ENCODE data around the gene CTNNBIP1. TPM values are rescaled to one million over a fixed set of nuclear protein-coding genes. Genes with fewer than 3 reads are reported as not detected.
"Not testable (repeated sequence)": the region's sequence is repeated elsewhere in the genome, so short reads cannot be mapped to it uniquely, and the experiment has no call there.

The CTNNBIP1 gene
- total RNA-seq, 1 experiment from 2014 or later: 20.8 TPM

DNA sequence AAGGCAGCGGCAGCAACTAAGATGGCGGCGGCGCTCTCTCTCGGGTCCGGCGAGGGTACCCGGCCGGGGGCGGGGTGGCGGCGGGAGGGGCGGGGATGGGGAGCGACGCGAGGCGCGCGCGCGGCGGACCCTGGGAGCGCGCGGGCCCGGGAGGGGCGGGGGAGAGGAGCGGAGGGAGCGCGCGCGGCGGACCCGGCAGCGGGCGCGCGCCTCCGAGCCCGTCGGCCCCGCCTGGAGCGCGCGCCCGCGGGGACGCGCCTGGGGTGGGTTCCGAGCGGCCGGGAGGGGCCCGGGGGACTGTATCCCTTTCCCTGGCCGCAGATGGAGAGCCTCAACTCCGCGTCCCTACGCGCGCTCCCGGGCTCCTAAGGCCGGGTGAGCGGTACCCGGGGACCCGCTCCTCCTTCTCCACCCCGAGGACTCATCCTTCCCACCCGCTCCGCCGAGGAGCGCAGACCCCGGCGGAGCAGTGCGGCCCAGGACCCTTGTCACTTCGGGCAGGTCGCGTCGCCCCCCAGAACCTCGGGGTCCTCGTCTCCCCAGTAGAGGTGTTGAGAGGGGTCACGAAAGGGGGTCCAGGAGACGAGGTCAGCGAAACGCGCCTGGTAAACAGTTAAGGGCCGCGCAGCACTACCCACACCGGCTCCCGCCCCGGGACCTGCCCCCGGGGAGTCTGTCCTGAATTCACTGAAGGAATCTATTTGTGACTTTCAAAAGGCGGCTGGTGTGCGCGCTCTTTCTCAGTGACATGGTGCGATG, 85.9 kb downstream of the CTNNBIP1 start, which contains the start of gene CLSTN1:
CLSTN1 (minus strand) TSS at position 23 of the 759 bp plus-strand sequence. CDS start 232 bp downstream, outside the sequence.
- peak; percentile 70 for DNase-seq (ENCODE audit: low read depth)
- in situ Hi-C loops (cut with HindIII; ENCODE audit: low pct_unique_long_range_greater_than_20kb, low sequenced_read_pairs): no loop called here

DNA sequence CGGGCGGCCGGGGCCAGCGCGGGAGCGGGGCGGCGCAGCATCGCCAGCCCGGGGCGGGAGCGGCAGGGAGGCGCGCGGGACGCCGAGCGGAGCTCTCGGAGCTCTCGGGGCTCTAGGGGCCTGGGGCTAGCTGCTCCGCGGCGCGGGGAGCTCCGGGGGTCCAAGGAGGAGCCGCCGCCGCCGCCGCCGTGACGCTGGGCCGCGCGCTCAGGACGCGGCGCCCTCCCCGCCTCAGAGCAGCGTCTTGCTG, 86.5 kb downstream of the CTNNBIP1 start:
- DNase-seq (ENCODE audit: low read depth): no peak
- in situ Hi-C loops (cut with HindIII; ENCODE audit: low pct_unique_long_range_greater_than_20kb, low sequenced_read_pairs): no loop called here

DNA sequence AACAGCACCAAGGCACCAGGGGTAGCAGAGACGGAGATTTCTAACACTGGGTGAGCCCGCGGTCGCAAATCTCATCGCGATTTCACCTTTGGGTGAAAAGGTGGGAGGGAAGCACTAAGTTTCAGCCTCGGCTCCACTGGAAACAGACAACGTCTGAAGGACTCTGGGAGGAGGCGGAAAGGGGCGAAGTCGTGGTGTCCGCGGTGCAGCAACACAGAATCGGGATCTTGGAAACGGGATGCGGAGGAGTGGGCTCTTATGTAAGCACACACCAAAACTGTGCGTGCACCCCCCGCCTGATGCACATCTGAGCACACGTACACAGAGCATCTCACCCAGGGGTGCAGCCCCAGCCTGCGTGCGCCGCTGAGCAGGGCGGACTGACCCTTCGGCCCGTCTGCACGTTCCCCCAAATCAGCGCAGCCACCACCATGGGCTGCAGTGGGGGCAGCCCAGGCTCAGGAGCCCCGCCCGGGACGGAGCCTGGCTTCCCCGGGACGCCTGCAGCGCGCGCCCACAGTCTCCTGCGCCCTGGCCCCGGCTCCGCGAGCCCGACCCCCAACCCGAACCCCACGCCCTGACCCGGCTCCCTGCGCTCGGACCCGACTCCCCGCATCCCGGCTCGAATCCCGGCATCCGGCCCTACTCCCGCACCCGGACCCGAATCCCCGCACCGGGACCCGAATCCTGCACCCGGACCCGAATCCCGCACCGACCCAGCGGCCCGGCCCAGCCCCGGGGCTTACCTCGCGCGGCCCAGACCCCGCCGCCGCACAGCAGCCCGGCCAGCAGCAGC, 87.0 kb downstream of the CTNNBIP1 start:
- DNase-seq (ENCODE audit: low read depth): peak; percentile 26
- in situ Hi-C loops (cut with HindIII; ENCODE audit: low pct_unique_long_range_greater_than_20kb, low sequenced_read_pairs): no loop called here

DNA sequence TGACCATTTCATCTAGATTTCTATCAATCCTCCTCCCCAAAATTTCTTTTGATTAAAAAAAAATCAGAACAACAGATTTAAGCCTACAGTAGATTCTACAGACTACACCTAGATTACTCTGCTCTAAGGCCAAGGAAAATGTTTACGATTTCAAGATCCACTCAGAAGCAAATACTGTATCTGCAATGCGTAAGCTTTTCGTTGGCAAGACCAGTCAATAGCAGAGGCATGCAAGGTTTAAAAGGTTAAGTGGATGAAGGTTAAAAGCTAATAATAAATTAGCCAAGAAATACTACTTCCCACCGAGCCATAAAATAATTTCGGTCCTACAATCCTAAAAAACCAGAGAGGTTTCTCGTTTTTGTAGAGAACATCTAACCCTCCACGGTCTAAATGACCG, 87.6 kb downstream of the CTNNBIP1 start:
- peak; percentile 10 for DNase-seq (ENCODE audit: low read depth)
- in situ Hi-C loops (cut with HindIII; ENCODE audit: low pct_unique_long_range_greater_than_20kb, low sequenced_read_pairs): no loop called here

DNA sequence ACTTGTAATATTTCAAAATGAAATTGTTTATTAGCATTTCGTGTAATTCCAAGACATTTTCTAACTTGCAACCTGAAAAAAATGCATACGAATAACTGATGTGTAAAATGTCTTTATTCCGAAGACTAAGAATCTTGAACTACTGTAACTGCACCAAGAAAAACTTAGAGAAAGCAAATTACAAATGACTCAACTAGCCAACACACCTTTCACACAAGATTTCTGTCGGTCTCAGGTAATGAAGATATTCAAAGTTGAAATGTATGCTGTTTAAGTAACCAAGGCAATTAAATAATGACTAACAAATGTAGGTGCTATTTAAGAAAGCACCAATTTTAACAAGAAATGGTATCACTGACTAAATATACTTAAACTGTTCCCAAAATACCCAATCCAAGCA, 88.4 kb downstream of the CTNNBIP1 start:
- DNase-seq (ENCODE audit: low read depth): no peak
- in situ Hi-C loops (cut with HindIII; ENCODE audit: low pct_unique_long_range_greater_than_20kb, low sequenced_read_pairs): no loop called here

DNA sequence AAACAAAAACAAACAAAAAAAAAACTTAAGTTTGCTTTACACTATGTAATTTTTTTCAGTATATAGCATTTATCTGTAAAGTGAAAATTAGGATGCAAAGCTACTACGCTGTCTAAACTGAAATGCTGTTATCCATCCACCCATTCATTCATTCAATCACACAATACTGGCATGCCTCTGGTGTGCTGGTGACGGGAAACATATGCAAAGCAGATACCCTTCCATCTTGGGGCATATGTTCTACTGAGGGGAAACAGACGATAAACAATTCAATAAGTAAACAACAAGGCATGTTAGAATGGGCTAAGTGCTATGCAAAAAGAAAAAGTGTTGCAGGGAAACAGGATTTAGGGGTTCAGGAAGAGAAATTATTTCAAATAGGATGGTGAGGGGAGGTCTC, 89.5 kb downstream of the CTNNBIP1 start:
- in situ Hi-C loops (cut with HindIII; ENCODE audit: low pct_unique_long_range_greater_than_20kb, low sequenced_read_pairs): no loop called here
- DNase-seq (ENCODE audit: low read depth): no peak

DNA sequence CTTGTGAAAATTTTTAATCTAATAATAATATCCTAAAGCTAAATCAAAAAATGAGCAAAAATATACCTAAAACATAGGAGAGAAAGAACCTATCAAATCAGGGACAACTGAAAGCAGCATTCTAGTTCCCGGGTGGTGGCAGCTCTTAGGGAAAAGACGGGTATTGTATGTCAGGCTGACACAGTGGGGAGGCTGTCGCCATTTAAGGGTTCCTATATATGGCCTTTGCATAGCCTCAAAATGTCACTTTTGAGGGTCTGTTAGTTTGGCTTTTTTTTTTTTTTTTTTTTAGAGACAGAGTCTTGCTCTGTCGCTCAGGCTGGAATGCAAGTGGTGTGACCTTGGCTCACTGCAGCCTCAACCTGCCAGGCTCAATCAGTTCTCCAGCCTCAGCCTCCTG, 92.3 kb downstream of the CTNNBIP1 start:
- in situ Hi-C loops (cut with HindIII; ENCODE audit: low pct_unique_long_range_greater_than_20kb, low sequenced_read_pairs): no loop called here
- DNase-seq (ENCODE audit: low read depth): no peak

DNA sequence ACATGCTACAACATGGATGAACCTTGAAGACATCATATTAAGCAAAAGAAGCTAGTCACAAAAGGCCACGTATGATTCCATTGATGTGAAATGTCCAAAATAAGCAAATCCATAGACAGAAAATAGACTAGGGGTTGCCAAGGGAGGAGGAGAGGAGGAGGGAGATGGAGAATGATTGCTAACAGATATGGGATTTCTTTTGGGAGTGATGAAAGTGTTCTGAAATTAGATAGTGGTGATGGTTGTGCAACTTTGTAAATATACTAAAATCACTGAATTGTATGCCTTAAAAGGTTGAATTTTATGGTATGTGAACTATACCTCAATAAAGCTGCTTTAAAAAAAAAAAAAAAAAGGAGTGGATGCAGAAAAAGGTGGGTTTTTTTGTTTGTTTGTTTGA, 93.9 kb downstream of the CTNNBIP1 start:
- no peak for DNase-seq (ENCODE audit: low read depth)
- in situ Hi-C loops (cut with HindIII; ENCODE audit: low pct_unique_long_range_greater_than_20kb, low sequenced_read_pairs): no loop called here

DNA sequence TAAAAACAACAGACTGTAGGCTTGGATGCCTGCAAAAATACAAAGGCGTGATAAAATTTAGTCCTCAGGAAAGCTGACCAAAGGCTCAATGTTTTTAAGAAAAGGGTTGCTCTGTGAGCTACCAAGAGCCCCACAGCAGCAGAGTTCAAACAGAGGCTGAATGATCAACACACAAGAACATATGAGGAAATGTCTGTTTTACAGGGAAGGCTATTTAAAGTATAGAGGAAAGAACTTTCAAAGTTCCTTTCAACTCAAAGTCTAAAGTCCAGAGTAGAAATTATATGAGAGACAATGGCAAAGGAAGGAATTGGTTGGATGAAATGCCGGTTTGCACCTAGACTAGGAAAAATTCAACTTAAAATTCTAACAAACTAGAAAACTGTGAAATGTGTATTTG, 94.9 kb downstream of the CTNNBIP1 start:
- no peak for DNase-seq (ENCODE audit: low read depth)
- in situ Hi-C loops (cut with HindIII; ENCODE audit: low pct_unique_long_range_greater_than_20kb, low sequenced_read_pairs): no loop called here

DNA sequence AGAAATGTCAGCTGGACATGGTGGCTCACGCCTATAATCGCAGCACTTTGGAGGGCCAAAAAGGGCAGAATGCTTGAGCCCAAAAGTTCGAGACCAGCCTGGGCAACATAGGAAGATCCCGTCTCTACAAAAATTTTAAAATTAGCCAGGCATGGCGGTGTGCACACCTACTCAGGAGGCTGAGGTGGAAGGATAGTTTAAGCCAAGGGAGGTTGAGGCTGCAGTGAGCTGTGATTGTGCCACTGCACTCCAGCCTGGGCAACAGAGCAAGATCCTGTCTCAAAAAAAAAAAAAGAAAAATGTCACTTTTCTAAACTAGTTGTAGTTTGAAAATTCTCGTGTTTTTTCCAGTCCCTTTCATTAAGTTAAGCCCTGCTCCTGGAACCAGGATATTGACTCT, 95.5 kb downstream of the CTNNBIP1 start:
- in situ Hi-C loops (cut with HindIII; ENCODE audit: low pct_unique_long_range_greater_than_20kb, low sequenced_read_pairs): no loop called here

DNA sequence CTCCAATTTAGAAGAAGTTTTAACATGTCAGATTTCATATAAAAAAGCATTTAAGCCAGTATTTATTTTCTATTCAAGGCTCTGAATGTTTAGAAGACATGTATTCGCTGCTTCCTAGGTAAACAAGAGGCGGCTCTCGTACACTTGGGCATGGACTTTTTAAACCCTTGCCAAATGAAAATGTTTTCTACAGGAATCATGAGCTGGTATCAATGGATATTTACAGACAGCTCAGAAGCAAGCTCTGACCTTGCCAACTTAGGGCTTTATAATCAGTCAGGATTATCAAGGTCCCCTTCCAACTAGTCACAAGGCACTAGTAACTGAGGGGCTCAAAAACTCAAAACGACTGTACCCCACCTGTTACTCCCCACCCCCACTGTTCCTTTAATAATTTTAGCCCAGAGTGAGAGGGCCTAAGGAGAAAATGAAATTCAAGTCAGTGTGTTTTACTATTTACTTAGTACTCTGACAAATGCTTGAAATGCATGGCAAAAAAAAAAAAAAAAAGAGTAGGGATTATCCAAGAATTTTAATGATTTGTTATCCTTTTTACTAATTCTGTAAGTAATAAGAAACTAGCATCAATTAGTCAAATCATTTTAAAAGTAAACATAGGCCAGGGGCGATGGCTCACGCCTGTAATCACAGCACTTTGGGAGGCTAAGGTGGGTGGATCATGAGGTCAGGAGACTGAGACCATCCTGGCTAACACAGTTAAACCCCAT, 98.7 kb downstream of the CTNNBIP1 start:
- in situ Hi-C loops (cut with HindIII; ENCODE audit: low pct_unique_long_range_greater_than_20kb, low sequenced_read_pairs): no loop called here

More for the DNA sequence above, 95.5 kb downstream of the CTNNBIP1 start:
- DNase-seq (ENCODE audit: low read depth): no peak

DNA sequence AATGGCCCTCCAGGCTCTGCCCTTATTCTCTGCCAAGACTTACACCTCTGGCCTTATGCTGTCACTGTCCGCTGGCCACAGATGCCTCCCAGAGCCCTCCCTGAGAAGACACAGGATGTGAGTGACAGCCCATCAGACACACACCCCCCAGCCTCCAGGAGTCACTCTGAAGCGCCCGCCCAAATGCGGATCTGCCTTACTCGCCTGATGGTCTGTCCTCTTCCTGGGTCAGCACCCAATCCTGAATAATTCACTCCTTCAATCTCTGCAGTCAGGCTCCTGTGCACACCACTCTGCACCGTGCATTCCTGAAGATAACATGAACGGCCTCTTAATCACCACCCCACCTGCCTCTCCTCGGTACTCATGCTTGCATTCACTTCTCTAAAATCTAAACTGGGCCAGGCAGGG, 101.0 kb downstream of the CTNNBIP1 start:
- in situ Hi-C loops (cut with HindIII; ENCODE audit: low pct_unique_long_range_greater_than_20kb, low sequenced_read_pairs): no loop called here
- DNase-seq (ENCODE audit: low read depth): peak; percentile 94

More for the DNA sequence above, 98.7 kb downstream of the CTNNBIP1 start:
- DNase-seq (ENCODE audit: low read depth): no peak

DNA sequence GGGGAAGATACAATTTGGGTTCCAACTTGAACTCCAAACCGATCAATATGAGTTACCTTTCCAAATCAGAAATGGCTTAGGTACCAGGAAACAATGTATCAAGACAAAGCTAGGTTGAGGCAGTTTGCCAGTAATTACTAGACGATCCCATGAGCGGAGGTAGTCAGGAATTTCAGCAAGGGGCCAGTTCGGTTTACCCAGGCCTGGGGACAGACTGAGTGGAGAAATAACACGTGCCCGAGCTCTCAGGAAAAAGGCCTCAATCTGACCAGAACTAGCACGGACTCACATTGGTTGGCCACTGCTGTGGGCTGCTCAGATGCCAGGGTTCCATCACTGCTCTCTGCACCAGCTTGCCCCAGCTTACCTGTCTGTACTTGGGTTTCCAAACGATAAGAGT, 101.6 kb downstream of the CTNNBIP1 start:
- DNase-seq (ENCODE audit: low read depth): no peak
- in situ Hi-C loops (cut with HindIII; ENCODE audit: low pct_unique_long_range_greater_than_20kb, low sequenced_read_pairs): no loop called here

DNA sequence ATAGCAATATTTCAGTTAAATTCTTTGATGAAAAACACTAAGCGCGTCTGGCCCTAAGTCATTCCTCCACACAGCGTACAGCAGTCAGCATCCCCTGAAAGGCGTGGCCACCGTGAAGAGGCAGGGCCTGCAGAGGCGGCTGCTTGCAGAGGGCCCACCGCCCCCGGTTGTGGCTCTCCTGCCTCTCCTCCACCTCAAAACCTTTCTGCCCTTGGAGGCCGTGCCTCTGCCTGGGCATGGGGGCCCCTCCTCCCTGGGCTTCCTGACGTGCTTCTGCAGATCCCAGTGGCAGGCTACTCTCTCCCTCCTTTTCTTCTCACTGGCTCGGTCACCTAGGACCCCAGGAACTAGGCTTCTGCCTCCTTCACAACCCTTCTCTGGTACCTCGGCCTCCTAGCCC, 102.5 kb downstream of the CTNNBIP1 start:
- DNase-seq (ENCODE audit: low read depth): no peak
- in situ Hi-C loops (cut with HindIII; ENCODE audit: low pct_unique_long_range_greater_than_20kb, low sequenced_read_pairs): no loop called here

DNA sequence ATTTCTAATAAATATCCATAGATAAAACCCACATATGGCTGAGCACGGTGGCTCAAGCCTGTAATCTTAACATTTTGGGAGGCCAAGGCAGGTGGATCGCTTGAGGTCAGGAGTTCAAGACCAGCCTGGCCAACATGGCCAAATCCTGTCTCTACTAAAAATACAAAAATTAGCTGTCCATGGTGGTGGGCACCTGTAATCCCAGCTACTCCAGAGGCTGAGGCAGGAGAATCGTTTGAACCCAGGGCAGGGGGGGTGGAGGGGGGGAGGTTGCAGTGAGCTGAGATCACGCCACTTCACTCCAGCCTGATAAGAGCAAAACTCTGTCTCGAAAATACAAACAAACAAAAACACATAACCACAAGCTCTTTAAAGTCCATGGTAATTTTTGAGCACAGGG, 104.1 kb downstream of the CTNNBIP1 start:
- in situ Hi-C loops (cut with HindIII; ENCODE audit: low pct_unique_long_range_greater_than_20kb, low sequenced_read_pairs); DNase-seq (ENCODE audit: low read depth): not testable (repeated sequence)

DNA sequence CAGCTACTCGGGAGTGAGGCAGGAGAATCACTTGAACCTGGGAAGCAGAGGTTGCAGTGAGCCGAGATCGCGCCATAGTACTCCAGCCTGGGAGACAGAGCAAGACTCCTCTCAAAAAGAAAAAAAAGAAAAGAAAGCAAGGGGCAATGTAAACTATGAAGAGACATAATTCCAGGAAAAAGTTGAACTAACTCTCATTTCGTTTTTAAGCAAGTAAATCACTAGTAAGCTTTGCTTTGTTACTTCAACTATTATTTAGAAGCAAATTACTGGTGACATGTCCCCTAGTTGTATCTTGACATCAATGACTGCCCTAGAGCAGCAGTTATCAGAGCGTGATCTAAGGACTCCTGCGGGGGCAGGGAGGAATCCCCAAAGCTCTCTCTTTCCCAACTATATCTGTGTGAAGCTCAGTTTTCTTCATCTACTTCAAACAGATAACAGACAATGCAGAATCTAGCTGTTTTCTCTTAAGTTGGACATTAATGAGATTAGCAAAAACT, 105.0 kb downstream of the CTNNBIP1 start:
- in situ Hi-C loops (cut with HindIII; ENCODE audit: low pct_unique_long_range_greater_than_20kb, low sequenced_read_pairs): no loop called here
- DNase-seq (ENCODE audit: low read depth): no peak

DNA sequence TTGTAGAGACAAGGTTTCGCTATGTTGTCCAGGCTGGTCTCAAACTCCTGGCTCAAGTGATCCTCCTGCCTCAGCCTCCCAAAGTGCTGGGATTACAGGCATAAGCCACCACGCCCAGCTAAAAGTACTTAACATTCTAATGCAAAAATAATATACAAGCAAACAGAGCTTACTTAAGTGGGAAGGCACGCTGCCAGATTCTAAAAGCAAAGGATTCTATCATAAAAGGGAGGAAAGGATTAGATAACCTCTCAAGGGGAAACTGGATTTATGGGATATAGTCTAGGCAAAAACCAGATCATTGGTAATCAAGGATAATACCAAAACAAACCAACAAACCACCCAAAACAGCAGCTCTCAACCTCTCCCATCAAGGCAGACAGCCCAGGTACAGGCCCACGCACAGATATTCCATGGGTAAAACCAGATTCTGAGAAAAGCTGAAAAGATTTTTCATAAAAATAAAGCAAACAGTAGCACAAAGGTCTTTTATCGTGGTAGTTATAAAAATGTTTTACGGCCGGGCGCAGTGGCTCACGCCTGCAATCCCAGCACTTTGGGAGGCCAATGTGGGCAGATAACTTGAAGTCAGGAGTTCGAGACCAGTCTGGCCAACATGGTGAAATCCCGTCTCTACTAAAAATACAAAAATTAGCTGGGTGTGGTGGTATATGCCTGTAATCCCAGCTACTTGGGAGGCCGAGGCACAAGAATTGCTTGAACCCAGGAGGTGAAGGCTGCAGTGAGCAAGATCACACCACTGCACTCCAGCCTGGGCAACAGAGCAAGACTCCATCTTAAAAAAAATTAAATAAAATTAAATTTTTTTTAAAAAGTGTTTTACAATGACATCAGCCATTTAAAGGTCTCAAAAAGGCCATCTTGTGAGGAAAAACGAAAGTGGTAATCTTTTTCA, 106.8 kb downstream of the CTNNBIP1 start:
- DNase-seq (ENCODE audit: low read depth); in situ Hi-C loops (cut with HindIII; ENCODE audit: low pct_unique_long_range_greater_than_20kb, low sequenced_read_pairs): not testable (repeated sequence)

DNA sequence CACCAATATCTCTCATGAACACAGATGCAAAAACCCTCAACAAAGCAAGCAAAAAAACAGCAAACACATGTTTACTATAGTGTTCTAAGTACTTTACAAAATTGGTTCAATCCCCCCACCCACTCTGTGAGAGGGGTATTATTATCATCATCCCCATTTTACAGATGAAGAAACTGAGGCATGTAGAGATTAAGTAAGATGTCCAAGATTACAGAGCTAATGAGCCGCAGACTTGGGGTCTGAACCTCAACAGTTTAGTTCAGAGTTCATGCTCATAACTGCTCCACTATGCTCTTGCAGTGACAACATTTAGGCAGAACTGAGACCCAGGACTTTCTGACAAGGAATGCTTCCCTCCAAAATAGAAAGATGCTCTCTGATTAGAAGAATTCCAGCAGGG, 108.2 kb downstream of the CTNNBIP1 start:
- DNase-seq (ENCODE audit: low read depth): no peak
- in situ Hi-C loops (cut with HindIII; ENCODE audit: low pct_unique_long_range_greater_than_20kb, low sequenced_read_pairs): no loop called here

Measured in Caki2 (cell line).